SH-SY5Y (cell line): ENCODE data around the gene IGF1R.

Experiments used
- GATA2 ChIP-seq: IDR thresholded peaks from 2 replicates; pipeline ENCODE4 v1.6.1; 2011; ENCODE audit warnings: mild to moderate bottlenecking, low read depth, low read length
- GATA3 ChIP-seq: IDR thresholded peaks from 2 replicates; pipeline ENCODE4 v1.6.1; 2011; ENCODE audit warnings: low read depth, mild to moderate bottlenecking, low read length, moderate library complexity

GRCh38 chr15:98997312-98997711 is 349.0 kb downstream of the IGF1R start:
- TF ChIP-seq GATA2 (no peak), GATA3 (no peak)
